Activated T-cell treated with anti-CD3 and anti-CD28 coated beads, Interleukin-2, amount 50 U/mL, for 24 hours (primary cell): ENCODE data around the gene PCDHGC4.

Experiments
- DNase-seq: peaks from one replicate; pipeline ENCODE4 v3.0.0-alpha.2; 2020
- H3K27ac Mint-ChIP-seq: 2 replicates; pipeline ENCODE4 v1.8.0; 2020; ENCODE audit warnings: mild to moderate bottlenecking, mixed read lengths
- H3K27me3 Mint-ChIP-seq: 2 replicates; pipeline ENCODE4 v1.8.0; 2020; ENCODE audit warnings: mixed read lengths
- H3K36me3 Mint-ChIP-seq: 2 replicates; pipeline ENCODE4 v1.8.0; 2020; ENCODE audit warnings: low read depth, mixed read lengths
- H3K4me1 Mint-ChIP-seq: 2 replicates; pipeline ENCODE4 v1.8.0; 2020; ENCODE audit warnings: low read depth, mixed read lengths
- H3K4me3 Mint-ChIP-seq: 2 replicates; pipeline ENCODE4 v1.8.0; 2020; ENCODE audit warnings: mild to moderate bottlenecking, moderate library complexity, mixed read lengths
- H3K9me3 Mint-ChIP-seq: 2 replicates; pipeline ENCODE4 v1.8.0; 2020; ENCODE audit warnings: mixed read lengths

Gene PCDHGC4

GRCh38 chr5:141495453-141495811 is 10.6 kb downstream of the PCDHGC4 start:
- H3K4me3 Mint-ChIP-seq: no peak overlapping the region
- H3K27me3 Mint-ChIP-seq: peaks cover 76% of the 10 kb centered on the region

GRCh38 chr5:141496038-141496437 is 11.2 kb downstream of the PCDHGC4 start:
- Mint-ChIP-seq H3K27me3 (peaks cover 70% of the 10 kb centered on the region), H3K4me3 (no peak overlapping the region)

More at GRCh38 chr5:141495453-141495811, 10.6 kb downstream of the PCDHGC4 start:
- no peak for DNase-seq
- no peak overlapping the region for H3K27ac Mint-ChIP-seq
- H3K36me3 Mint-ChIP-seq: no peaks in the 10 kb centered on the region
- H3K4me1 Mint-ChIP-seq: peaks cover 15% of the 10 kb centered on the region
- H3K9me3 Mint-ChIP-seq: no peaks in the 10 kb centered on the region

GRCh38 chr5:141501761-141502160 is 16.9 kb downstream of the PCDHGC4 start:
- no peaks in the 10 kb centered on the region for H3K36me3 Mint-ChIP-seq
- no peaks in the 10 kb centered on the region for H3K9me3 Mint-ChIP-seq
- H3K4me3 Mint-ChIP-seq: no peak overlapping the region
- peaks cover 23% of the 10 kb centered on the region for H3K27me3 Mint-ChIP-seq
- DNase-seq: no peak
- no peak overlapping the region for H3K27ac Mint-ChIP-seq
- no peaks in the 10 kb centered on the region for H3K4me1 Mint-ChIP-seq

More at GRCh38 chr5:141496038-141496437, 11.2 kb downstream of the PCDHGC4 start:
- no peaks in the 10 kb centered on the region for H3K9me3 Mint-ChIP-seq
- no peaks in the 10 kb centered on the region for H3K36me3 Mint-ChIP-seq
- no peak overlapping the region for H3K27ac Mint-ChIP-seq
- no peak for DNase-seq
- H3K4me1 Mint-ChIP-seq: peaks cover 14% of the 10 kb centered on the region

GRCh38 chr5:141503681-141504080 is 18.9 kb downstream of the PCDHGC4 start:
- Mint-ChIP-seq H3K27ac (no peak overlapping the region), H3K27me3 (peaks cover 11% of the 10 kb centered on the region), H3K4me1 (peaks cover 2% of the 10 kb centered on the region), H3K4me3 (no peak overlapping the region), H3K36me3 (no peaks in the 10 kb centered on the region), H3K9me3 (no peaks in the 10 kb centered on the region)
- no peak for DNase-seq

GRCh38 chr5:141504216-141504615 is 19.4 kb downstream of the PCDHGC4 start:
- Mint-ChIP-seq H3K9me3 (no peaks in the 10 kb centered on the region), H3K36me3 (no peaks in the 10 kb centered on the region), H3K27ac (no peak overlapping the region), H3K4me1 (peaks cover 6% of the 10 kb centered on the region), H3K27me3 (peaks cover 8% of the 10 kb centered on the region), H3K4me3 (no peak overlapping the region)
- no peak for DNase-seq

GRCh38 chr5:141506381-141507155 is 21.7 kb downstream of the PCDHGC4 start:
- H3K4me3 Mint-ChIP-seq: no peak overlapping the region
- H3K27me3 Mint-ChIP-seq: peaks cover 4% of the 10 kb centered on the region
- no peak overlapping the region for H3K27ac Mint-ChIP-seq
- no peaks in the 10 kb centered on the region for H3K9me3 Mint-ChIP-seq
- DNase-seq: no peak
- H3K36me3 Mint-ChIP-seq: no peaks in the 10 kb centered on the region
- H3K4me1 Mint-ChIP-seq: peaks cover 12% of the 10 kb centered on the region

GRCh38 chr5:141507387-141508091 is 22.7 kb downstream of the PCDHGC4 start:
- no peaks in the 10 kb centered on the region for H3K36me3 Mint-ChIP-seq
- no peaks in the 10 kb centered on the region for H3K27me3 Mint-ChIP-seq
- no peak overlapping the region for H3K27ac Mint-ChIP-seq
- H3K9me3 Mint-ChIP-seq: no peaks in the 10 kb centered on the region
- H3K4me3 Mint-ChIP-seq: no peak overlapping the region
- no peak for DNase-seq
- peaks cover 15% of the 10 kb centered on the region for H3K4me1 Mint-ChIP-seq

- no peak overlapping the region for H3K4me3 Mint-ChIP-seq
- peaks cover 21% of the 10 kb centered on the region for H3K4me1 Mint-ChIP-seq
- peaks cover 4% of the 10 kb centered on the region for H3K36me3 Mint-ChIP-seq
- no peaks in the 10 kb centered on the region for H3K27me3 Mint-ChIP-seq
- no peaks in the 10 kb centered on the region for H3K9me3 Mint-ChIP-seq
- DNase-seq: no peak
- H3K27ac Mint-ChIP-seq: no peak overlapping the region
These were observed 23.6 kb downstream of the PCDHGC4 start for GRCh38 chr5:141508440-141508797.

GRCh38 chr5:141508798-141509611 is 24.2 kb downstream of the PCDHGC4 start:
- Mint-ChIP-seq H3K36me3 (peaks cover 10% of the 10 kb centered on the region), H3K4me3 (no peak overlapping the region), H3K27me3 (no peaks in the 10 kb centered on the region), H3K4me1 (peaks cover 27% of the 10 kb centered on the region), H3K27ac (no peak overlapping the region), H3K9me3 (no peaks in the 10 kb centered on the region)
- no peak for DNase-seq

GRCh38 chr5:141510160-141510559 is 25.3 kb downstream of the PCDHGC4 start:
- no peak overlapping the region for H3K4me3 Mint-ChIP-seq
- H3K27ac Mint-ChIP-seq: no peak overlapping the region

GRCh38 chr5:141510850-141511601 is 26.2 kb downstream of the PCDHGC4 start:
- no peak for DNase-seq
- Mint-ChIP-seq H3K9me3 (no peaks in the 10 kb centered on the region), H3K4me3 (no peak overlapping the region), H3K36me3 (peaks cover 10% of the 10 kb centered on the region), H3K27me3 (no peaks in the 10 kb centered on the region), H3K4me1 (peaks cover 46% of the 10 kb centered on the region), H3K27ac (no peak overlapping the region)

More at GRCh38 chr5:141510160-141510559, 25.3 kb downstream of the PCDHGC4 start:
- H3K27me3 Mint-ChIP-seq: no peaks in the 10 kb centered on the region
- H3K36me3 Mint-ChIP-seq: peaks cover 10% of the 10 kb centered on the region
- no peaks in the 10 kb centered on the region for H3K9me3 Mint-ChIP-seq
- DNase-seq: no peak
- H3K4me1 Mint-ChIP-seq: peaks cover 38% of the 10 kb centered on the region

GRCh38 chr5:141511771-141512325 is 27.0 kb downstream of the PCDHGC4 start:
- Mint-ChIP-seq H3K4me3 (no peak overlapping the region), H3K4me1 (peaks cover 51% of the 10 kb centered on the region), H3K9me3 (no peaks in the 10 kb centered on the region), H3K36me3 (peaks cover 10% of the 10 kb centered on the region), H3K27ac (no peak overlapping the region), H3K27me3 (no peaks in the 10 kb centered on the region)
- no peak for DNase-seq

- Mint-ChIP-seq H3K36me3 (peaks cover 10% of the 10 kb centered on the region), H3K27ac (peak overlapping the region; percentile 80), H3K4me1 (peaks cover 51% of the 10 kb centered on the region), H3K9me3 (no peaks in the 10 kb centered on the region), H3K27me3 (no peaks in the 10 kb centered on the region), H3K4me3 (peak overlapping the region; percentile 70)
- DNase-seq: peak; percentile 88
These were observed 27.6 kb downstream of the PCDHGC4 start for GRCh38 chr5:141512390-141512910.
